Nucleus accumbens (tissue), 56 donors: Measurements from ENCODE around the gene DRG1.
"Not testable (repeated sequence)": the region's sequence is repeated elsewhere in the genome, so short reads cannot be mapped to it uniquely, and the experiment has no call there.

Experiments used
- DNase-seq, 56 donors: peaks; one replicate each; lab custom pipeline; 2025; lab: John Stamatoyannopoulos, UW

DRG1 gene

DNA sequence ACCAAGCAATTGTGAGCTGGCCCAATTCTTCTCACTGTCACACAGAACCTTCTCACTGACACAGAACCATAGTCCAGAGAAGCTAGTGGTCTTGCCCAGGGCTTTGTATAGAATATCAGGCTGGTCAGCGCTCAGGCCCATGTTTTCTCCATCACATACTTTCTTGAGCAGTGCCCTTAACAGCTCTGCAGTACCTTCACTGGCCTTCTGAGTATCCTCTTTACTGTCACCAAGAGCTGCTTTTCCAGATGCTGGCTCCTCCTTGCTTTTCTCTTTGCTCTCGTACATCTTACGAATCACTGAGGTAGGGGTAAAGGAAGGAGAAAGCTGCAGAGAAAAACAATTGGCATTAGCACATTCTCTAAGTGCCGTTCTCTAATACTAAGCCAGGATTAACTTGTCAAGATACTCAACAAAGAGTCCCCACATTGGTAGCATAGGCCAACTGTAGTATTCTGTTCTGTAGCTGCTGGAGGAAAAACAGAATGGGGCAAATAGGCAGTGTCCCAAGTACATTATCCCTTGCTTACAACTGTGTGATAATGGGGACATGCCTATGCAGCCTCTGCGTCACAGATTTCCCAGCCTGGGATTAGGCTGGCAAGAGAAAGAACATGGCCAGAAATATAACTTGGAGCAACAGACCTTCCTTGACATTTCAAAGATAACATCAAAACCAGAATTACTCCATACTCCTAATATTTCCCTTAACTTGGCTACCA, 43.5 kb downstream of the DRG1 start:
- no peak for DNase-seq

DNA sequence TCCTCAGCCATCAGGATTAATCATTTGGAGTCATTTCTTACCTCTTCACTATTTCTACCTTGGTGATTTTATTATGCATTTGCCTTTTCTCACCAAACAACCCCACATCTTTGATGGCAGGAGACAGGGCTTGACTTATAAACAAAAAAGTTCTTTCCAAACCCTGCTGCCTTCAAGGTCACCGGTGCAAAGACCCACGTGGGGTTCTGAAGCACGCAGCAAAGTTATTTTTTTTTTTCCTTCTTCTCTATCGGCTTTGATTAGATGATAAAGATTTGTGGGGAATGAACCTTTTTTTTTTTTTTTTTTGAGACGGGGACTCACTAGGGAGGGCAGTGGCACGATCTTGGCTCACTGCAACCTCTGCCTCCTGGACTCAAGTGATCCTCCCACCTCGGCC, 44.1 kb downstream of the DRG1 start:
- DNase-seq: no peak

DNA sequence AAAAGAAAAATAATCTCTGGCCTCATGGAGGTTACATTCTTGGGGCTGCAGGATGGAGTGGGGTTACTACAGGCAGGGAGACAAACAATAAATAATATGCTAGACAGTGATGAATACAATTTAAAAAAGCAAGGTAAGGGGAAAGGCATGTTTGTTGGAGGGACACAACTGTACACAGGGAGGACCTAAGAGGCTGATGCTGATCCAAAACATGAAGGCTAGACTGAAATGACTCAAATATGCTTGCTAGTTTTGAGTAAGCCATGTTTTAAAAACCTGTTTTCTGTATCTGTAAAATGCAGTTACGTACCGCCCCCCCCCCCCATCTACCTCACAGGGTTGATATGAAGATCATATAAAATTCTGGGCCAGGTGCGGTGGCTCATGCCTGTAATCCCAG, 46.2 kb downstream of the DRG1 start:
- DNase-seq: no peak

DNA sequence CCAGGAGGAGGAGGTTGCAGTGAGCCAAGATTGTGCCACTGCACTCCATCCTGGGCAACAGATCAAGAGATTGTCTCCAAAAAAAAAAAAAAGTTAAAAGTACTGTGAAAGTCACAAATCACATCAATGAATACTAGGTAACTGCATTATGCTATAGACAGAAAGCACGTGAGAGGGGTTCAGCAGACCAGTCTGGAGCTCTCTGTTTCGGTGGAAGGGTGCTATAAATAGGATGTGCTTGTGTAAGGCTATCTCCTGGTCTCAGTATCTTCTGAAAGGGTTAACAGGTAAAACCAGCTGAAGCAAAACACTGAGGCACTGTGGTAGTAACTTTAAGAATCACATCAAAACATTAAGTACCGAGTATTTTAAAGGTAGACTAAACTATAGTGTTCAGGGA, 46.8 kb downstream of the DRG1 start:
- no peak for DNase-seq

DNA sequence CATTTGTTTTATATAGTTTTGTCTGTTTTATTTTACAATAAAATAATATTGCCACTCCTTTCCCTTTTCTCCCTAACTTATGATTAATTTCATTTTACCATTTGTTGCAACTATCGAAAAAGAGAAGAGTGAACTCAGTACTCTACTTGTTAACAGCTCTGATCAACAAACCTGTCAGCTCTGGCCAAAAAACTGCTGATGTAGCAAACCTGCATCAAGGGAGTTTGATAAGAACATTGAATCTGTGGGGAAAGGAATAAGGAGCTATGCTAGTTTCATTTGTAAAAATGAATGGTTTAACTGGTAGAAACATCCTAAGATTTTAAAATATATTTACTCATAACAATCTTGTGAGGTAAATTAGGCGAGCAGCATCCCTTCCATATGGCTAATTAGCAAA, 47.4 kb downstream of the DRG1 start:
- no peak for DNase-seq

DNA sequence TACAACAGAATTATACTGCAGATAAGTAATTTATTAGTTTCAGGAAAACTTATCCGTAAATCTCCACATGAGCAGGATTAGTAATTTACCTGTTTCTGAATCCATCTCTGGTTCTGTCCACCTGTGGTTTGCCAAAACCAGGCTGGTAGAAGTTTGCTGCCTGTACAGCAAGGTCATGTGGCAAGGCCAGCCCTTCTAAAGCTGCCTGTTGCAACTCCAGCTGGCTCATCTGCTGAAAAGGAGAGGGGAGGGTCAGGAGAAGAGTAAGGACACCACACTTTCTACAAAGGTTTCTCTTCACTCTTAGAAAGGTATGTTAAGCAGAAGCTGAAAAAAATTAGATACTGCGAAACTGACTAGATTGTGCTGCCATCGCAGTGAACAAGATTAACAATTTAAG, 47.9 kb downstream of the DRG1 start:
- no peak for DNase-seq

DNA sequence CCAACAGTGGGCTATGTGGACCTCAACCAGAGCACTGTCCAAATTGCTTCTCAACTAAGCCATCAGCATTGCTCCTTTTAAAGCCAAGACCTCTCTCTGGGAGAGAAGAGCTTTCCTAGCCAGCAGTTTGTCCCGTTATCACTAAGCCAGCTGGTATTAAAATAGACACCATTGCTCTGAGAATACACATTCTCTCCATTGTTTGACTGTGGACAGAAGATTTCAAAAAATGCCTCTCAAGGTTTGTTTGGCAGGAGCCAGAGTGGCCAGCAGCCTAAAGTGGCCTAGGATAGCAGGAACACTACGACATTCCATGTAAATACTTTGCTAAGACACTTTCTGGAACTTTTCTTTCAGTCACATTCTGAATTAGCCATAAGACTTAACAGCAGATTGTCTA, 49.0 kb downstream of the DRG1 start:
- no peak for DNase-seq

DNA sequence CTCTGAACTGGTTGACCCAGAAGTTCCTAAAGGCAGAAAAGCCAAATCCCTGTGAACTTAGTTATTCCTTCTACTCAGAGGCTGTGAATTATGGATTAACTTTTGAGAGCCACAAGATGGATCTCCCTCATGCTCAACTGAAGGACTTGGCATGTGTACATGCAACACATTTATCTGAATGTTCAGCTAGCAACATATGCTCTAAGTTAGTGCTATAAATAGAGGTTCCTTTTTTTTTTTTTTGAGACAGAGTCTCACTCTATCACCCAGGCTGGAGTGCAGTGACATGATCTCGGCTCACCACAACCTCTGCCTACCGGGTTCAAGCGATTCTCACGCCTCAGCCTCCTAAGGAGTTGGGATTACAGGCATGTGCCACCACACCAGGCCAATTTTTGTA, 50.1 kb downstream of the DRG1 start:
- DNase-seq: no peak

DNA sequence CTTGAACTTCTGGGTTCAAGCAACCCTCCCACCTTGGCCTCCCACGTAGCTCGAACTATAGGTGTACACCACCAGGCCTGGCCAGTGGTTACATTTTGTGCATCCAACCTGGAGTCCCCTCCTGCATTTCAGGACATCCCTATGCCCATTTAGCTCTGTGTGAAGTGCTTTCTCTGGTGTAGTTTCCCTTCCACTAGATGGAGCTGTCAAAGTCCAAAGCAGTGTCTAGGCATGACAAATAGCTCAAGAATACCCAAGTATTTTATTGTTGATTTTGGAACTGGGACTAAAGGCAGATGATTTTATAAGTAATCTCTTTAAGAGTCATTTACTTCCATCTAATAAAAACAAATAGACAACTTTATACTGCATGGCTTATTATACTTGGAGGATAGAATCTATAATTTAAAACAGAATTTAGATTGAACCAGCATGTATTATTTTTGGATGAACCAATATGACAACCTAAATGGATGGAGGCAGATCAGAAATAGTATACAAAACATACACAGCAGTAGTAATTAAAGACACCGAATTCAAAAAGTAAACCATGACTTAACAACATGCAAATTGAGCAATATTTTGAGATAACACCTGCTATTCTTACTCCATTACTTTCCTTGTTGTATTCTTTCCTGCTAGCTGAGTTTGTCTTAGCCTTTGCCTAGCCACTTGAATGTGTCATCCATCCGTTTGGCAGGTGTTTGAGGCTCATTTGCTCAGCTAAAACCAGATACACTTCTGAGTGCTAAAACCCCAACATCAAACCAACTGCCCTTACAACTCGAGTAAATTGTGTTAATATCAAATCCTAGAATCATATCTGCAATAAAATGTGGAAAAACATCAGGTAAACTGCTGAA, 52.5 kb downstream of the DRG1 start:
- no peak for DNase-seq

DNA sequence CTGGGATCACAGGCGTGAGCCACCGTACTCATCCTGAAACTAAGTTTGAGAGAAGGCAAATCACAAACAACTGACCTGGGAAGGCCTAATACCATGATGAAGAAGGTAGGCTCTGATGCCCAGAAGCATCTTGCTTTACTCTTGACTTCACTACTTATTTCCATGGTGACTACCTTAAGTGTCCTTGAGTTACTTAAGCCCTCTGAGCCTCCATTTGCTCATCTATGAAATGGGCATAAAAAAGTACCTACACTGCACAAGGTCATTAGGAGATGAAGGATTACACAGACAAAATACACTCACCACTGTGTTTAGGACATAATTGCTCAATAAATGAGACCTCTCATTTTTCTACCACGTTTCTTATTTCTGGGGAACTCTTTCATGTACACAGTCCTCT, 62.3 kb downstream of the DRG1 start:
- DNase-seq: no peak

DNA sequence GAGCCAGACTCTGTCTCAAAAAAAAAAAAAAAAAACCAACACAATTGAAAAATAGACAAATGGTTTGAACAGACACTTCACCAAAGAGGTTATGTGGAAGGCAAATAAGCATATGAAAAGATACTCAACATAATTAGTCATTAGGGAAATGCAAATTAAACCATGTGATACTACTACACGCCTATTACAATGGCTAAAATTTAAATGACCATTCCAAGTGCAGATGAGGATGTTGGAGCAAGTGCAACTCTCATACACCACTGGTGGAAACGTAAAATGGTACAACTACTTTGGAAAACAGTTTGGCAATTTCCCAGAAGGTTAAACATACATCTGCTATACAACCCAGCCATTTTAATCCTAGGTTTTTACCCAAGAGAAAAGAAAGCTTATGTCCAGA, 65.9 kb downstream of the DRG1 start:
- no peak for DNase-seq

DNA sequence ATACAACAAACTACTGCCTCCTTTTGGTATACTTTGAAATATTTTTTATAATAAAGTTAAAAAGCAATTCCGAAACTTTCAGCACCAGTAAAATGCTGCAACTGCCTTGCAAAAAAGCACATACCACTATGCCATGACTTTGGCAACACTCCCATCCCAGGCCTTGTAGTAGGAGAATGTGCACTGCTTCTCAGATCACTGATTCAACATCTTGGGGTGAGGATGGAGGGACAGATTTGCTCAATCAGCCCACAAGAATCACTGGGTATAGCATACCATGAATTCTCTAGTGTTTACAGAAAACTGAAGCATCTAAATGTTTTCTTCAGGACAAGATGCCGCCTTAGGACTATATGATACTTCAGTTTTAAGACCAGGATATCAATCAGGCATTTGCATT, 75.3 kb downstream of the DRG1 start:
- DNase-seq: no peak

DNA sequence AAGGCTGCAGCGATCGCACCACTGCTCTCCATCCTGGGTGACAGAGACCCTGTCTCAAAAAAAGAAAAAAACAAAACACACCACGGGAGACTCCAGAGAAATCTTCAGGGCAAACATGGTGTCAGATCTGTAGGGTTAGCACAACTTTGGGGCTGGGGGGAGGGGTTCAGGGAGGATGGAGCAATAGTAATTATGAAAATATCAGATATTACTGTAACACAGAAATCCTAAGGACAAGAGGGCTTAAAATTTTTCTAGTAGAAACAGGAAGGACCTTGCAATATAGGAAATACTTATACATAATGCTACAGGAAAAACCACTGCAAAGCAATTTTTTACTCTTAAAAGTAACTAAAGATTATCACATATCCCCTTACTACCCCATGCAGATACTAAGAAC, 76.4 kb downstream of the DRG1 start:
- DNase-seq: no peak

DNA sequence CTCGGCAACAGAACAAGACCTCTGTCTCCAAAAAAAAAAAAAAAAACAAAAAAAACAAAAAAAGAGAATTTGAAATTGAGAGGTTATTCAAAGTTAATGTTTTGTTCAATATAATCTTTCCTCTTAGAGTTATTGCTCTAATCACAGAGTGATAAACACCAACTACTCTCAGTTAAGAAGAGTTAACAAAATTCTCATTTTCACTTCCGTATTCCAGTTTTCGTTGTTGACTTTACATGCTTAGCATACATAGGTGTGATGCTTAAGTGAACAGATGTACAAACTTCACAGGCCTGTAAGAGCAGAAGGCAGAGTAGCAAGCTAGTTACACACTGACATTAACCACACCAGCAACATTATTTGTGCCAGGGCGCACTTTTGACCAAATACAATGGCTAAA, 77.9 kb downstream of the DRG1 start:
- DNase-seq: no peak

DNA sequence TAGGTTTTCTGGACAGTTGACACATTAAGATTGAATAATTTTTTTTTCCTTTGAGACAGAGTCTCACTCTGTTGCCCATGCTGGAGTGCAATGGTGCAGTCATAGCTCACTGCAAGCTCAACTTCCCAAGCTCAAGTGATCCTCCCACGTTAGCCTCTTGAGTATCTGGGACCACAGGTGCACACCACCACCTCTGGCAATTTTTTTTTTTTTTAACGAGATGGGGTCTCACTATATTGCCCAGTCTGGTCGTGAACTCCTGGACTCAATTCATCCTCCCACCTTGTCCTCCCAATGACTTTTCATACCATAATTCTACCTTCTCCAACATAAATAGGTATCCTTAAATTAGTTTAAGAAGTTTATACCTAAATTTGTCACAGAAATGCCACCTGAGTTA, 81.7 kb downstream of the DRG1 start:
- DNase-seq: no peak

DNA sequence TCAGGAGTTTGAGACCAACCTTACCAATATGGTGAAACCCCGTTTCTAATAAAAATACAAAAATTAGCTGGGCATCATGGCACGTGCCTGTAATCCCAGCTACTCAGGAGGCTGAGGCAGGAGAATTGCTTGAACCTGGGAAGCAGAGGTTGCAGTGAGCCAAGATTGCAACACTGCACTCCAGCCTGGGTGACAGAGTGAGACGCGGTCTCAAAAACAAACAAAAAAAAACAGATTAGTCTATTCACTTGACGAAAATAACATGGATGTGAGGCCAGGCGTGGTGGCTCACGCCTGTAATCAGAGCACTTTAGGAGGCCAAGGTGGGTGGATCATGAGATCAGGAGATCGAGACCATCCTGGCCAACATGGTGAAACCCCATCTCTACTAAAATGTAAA, 83.1 kb downstream of the DRG1 start:
- not testable (repeated sequence) for DNase-seq
